Lower leg skin (tissue), 3 donors: ENCODE data around the gene PAX5.

Experiments used
- CTCF ChIP-seq, 3 donors: fragments of 450-650 bp; IDR thresholded peaks; one replicate each; pipeline ENCODE4 v1.5.1; 2016; ENCODE audit warnings: antibody characterized with exemption in 3 of 3, mild to moderate bottlenecking in 3 of 3, moderate library complexity in 2 of 3
- POLR2A ChIP-seq, 2 donors: fragments of 450-650 bp; IDR thresholded peaks; one replicate each; pipeline ENCODE4 v1.6.1; 2016 to 2017; ENCODE audit warnings: antibody characterized with exemption in 2 of 2, mild to moderate bottlenecking in 1 of 2, moderate library complexity in 1 of 2

GRCh38 chr9:36964791-36965190 is 69.3 kb downstream of the PAX5 start:
- TF ChIP-seq CTCF (IDR thresholded peaks at IDR 0.05) (no peak), POLR2A (IDR thresholded peaks at IDR 0.05) (no peak)
